Measurements from ENCODE around the gene EGLN3.
A peak's percentile ranks its signal among the peaks of the same experiment; 100 is the strongest.

Gene EGLN3

GRCh38 chr14:33986804-33987203, 35.9 kb upstream of the EGLN3 start:
- no peak overlapping the region for H3K27ac ChIP-seq (ENCODE audit: extremely low read depth, low read depth, low read length)
- no peaks in the 10 kb centered on the region for H3K36me3 ChIP-seq (ENCODE audit: control insufficient read depth in 2 of 2, insufficient read depth in 1 of 2, low read length in 2 of 2)
- H3K4me3 ChIP-seq (ENCODE audit: low read depth, low read length) = no peak overlapping the region
- TF ChIP-seq ZNF664 (tag by site-specific recombination; IDR thresholded peaks at IDR 0.05) (no peak), ZNF660 (tag by site-specific recombination; IDR thresholded peaks at IDR 0.05) (no peak), GLIS1 (tag by site-specific recombination; IDR thresholded peaks at IDR 0.05) (no peak), ZNF202 (tag by site-specific recombination; IDR thresholded peaks at IDR 0.05; ENCODE audit: borderline replicate concordance) (no peak), ZNF169 (tag by site-specific recombination; IDR thresholded peaks at IDR 0.05) (no peak), ZNF571 (tag by site-specific recombination; IDR thresholded peaks at IDR 0.05) (no peak), ZNF366 (tag by site-specific recombination; conservative IDR thresholded peaks at IDR 0.05) (no peak), ZNF23 (tag by site-specific recombination; IDR thresholded peaks at IDR 0.05; ENCODE audit: borderline replicate concordance) (no peak), ZNF623 (tag by site-specific recombination; IDR thresholded peaks at IDR 0.05) (no peak), ZNF423 (tag by site-specific recombination; IDR thresholded peaks at IDR 0.05) (no peak), ZNF473 (tag by site-specific recombination; IDR thresholded peaks at IDR 0.05) (no peak)
- TF ChIP-seq, protein P1, sequence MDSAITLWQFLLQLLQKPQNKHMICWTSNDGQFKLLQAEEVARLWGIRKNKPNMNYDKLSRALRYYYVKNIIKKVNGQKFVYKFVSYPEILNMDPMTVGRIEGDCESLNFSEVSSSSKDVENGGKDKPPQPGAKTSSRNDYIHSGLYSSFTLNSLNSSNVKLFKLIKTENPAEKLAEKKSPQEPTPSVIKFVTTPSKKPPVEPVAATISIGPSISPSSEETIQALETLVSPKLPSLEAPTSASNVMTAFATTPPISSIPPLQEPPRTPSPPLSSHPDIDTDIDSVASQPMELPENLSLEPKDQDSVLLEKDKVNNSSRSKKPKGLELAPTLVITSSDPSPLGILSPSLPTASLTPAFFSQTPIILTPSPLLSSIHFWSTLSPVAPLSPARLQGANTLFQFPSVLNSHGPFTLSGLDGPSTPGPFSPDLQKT (IDR thresholded peaks at IDR 0.05; ENCODE audit: borderline replicate concordance, low read depth, low read length) = no peak
- TF ChIP-seq, protein P2, sequence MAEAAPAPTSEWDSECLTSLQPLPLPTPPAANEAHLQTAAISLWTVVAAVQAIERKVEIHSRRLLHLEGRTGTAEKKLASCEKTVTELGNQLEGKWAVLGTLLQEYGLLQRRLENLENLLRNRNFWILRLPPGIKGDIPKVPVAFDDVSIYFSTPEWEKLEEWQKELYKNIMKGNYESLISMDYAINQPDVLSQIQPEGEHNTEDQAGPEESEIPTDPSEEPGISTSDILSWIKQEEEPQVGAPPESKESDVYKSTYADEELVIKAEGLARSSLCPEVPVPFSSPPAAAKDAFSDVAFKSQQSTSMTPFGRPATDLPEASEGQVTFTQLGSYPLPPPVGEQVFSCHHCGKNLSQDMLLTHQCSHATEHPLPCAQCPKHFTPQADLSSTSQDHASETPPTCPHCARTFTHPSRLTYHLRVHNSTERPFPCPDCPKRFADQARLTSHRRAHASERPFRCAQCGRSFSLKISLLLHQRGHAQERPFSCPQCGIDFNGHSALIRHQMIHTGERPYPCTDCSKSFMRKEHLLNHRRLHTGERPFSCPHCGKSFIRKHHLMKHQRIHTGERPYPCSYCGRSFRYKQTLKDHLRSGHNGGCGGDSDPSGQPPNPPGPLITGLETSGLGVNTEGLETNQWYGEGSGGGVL (tag by site-specific recombination; IDR thresholded peaks at IDR 0.05) = no peak
- TF ChIP-seq, protein P3, sequence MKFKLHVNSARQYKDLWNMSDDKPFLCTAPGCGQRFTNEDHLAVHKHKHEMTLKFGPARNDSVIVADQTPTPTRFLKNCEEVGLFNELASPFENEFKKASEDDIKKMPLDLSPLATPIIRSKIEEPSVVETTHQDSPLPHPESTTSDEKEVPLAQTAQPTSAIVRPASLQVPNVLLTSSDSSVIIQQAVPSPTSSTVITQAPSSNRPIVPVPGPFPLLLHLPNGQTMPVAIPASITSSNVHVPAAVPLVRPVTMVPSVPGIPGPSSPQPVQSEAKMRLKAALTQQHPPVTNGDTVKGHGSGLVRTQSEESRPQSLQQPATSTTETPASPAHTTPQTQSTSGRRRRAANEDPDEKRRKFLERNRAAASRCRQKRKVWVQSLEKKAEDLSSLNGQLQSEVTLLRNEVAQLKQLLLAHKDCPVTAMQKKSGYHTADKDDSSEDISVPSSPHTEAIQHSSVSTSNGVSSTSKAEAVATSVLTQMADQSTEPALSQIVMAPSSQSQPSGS (tag by site-specific recombination; IDR thresholded peaks at IDR 0.05; ENCODE audit: low read depth) = no peak
- ChIA-PET CTCF (no interaction called here), POLR2A (no interaction called here)
- no peaks in the 10 kb centered on the region for H3K4me1 ChIP-seq (ENCODE audit: control insufficient read depth, insufficient read depth, low read length)
- H3K9me3 ChIP-seq (ENCODE audit: control insufficient read depth, insufficient read depth, low read depth, low read length) = no peaks in the 10 kb centered on the region

GRCh38 chr14:33985242-33985641, 34.4 kb upstream of the EGLN3 start:
- POLR2A ChIA-PET = no interaction called here
- Histone ChIP-seq H3K4me1 (ENCODE audit: control insufficient read depth, insufficient read depth, low read length) (no peaks in the 10 kb centered on the region), H3K36me3 (ENCODE audit: control insufficient read depth in 2 of 2, insufficient read depth in 1 of 2, low read length in 2 of 2) (no peaks in the 10 kb centered on the region), H3K9me3 (ENCODE audit: control insufficient read depth, insufficient read depth, low read depth, low read length) (no peaks in the 10 kb centered on the region), H3K4me3 (ENCODE audit: low read depth, low read length) (no peak overlapping the region), H3K27ac (ENCODE audit: extremely low read depth, low read depth, low read length) (no peak overlapping the region)
- CTCF ChIA-PET = no interaction called here
- no peak for TF ChIP-seq GLI4 (tag by site-specific recombination; IDR thresholded peaks at IDR 0.05)
- no peak for TF ChIP-seq EGR2 (tag by site-specific recombination; IDR thresholded peaks at IDR 0.05; ENCODE audit: low read depth)

DNA sequence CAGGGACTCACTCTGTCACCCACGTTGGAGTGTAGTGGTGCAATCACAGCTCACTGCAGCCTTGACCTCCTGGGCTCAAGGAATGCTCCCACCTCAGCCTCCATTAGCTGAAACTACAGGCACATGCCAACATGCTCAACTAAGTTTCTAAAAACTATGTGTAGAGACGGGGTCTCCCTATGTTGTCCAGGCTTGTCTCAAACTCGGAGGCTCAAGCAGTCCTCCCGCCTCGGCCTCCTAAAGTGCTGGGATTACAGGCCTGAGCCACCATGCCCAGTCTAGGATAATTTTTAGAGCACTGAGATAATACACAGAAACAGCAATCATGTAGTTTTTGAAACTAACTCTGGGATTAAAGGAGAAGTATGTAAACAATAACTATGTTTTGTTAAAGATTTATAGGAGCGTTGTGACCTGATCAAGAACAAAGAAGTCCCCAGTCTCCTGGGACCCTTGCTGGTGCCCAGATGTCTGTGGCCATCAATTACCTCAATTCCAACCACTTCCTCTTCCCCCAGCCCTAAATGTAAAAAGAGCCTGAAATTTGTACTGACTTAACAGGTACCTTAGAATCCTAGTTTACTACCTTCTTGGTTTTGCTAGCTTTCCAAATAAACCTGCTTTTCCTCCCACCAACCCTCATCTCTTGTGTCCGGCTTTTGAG, 28.9 kb upstream of the EGLN3 start:
- POLR2A ChIA-PET = no interaction called here
- H3K4me3 ChIP-seq (ENCODE audit: low read depth, low read length) = no peak overlapping the region

More for the DNA sequence above, 28.9 kb upstream of the EGLN3 start:
- TF ChIP-seq ZSCAN18 (tag by site-specific recombination; IDR thresholded peaks at IDR 0.05) (no peak), ZNF48 (tag by site-specific recombination; IDR thresholded peaks at IDR 0.05) (no peak), SP2 (tag by site-specific recombination; IDR thresholded peaks at IDR 0.05) (no peak), SP7 (tag by site-specific recombination; IDR thresholded peaks at IDR 0.05) (no peak), TCF7L2 (IDR thresholded peaks at IDR 0.05; ENCODE audit: borderline replicate concordance, low read depth, low read length) (peak; percentile 72; the same call in 1 of the 2 replicates), MZF1 (tag by site-specific recombination; IDR thresholded peaks at IDR 0.05; ENCODE audit: borderline replicate concordance) (no peak), YY1 (tag by site-specific recombination; IDR thresholded peaks at IDR 0.05) (no peak), ZNF350 (tag by site-specific recombination; IDR thresholded peaks at IDR 0.05) (no peak)
- Histone ChIP-seq H3K4me1 (ENCODE audit: control insufficient read depth, insufficient read depth, low read length) (no peaks in the 10 kb centered on the region), H3K27ac (ENCODE audit: extremely low read depth, low read depth, low read length) (no peak overlapping the region), H3K36me3 (ENCODE audit: control insufficient read depth in 2 of 2, insufficient read depth in 1 of 2, low read length in 2 of 2) (no peaks in the 10 kb centered on the region), H3K9me3 (ENCODE audit: control insufficient read depth, insufficient read depth, low read depth, low read length) (no peaks in the 10 kb centered on the region)
- CTCF ChIA-PET = no interaction called here

All from HEK293 (cell line).